Activated naive CD8-positive, alpha-beta T cell treated with anti-CD3 and anti-CD28 coated beads, Interleukin-2, amount 50 U/mL, for 24 hours (primary cell): ENCODE data around the gene MEIOC.
"Not testable (repeated sequence)": the region's sequence is repeated elsewhere in the genome, so short reads cannot be mapped to it uniquely, and the experiment has no call there.

Source experiments
- ATAC-seq: fragments of 150-1000 bp; cut with Tn5 transposase; one replicate; pipeline ENCODE4 v1.10.0; 2021
- DNase-seq: peaks from one replicate; pipeline ENCODE4 v3.0.0; 2021
- H3K27ac Mint-ChIP-seq: one replicate; pipeline ENCODE4 v1.8.0; 2021; ENCODE audit warnings: mild to moderate bottlenecking, mixed read lengths
- H3K27me3 Mint-ChIP-seq: one replicate; pipeline ENCODE4 v1.8.0; 2021; ENCODE audit warnings: mixed read lengths
- H3K36me3 Mint-ChIP-seq: one replicate; pipeline ENCODE4 v1.8.0; 2021; ENCODE audit warnings: low read depth, mixed read lengths
- H3K4me1 Mint-ChIP-seq: one replicate; pipeline ENCODE4 v1.8.0; 2021; ENCODE audit warnings: mixed read lengths
- H3K4me3 Mint-ChIP-seq: one replicate; pipeline ENCODE4 v1.8.0; 2021; ENCODE audit warnings: mild to moderate bottlenecking, moderate library complexity, mixed read lengths
- H3K9me3 Mint-ChIP-seq: one replicate; pipeline ENCODE4 v1.8.0; 2021; ENCODE audit warnings: mixed read lengths

The MEIOC gene

GRCh38 chr17:44666006-44666405 lies 9.7 kb downstream of the MEIOC start:
- ATAC-seq (no peak), DNase-seq (no peak)
- Mint-ChIP-seq H3K36me3 (no peaks in the 10 kb centered on the region), H3K27me3 (peaks cover 3% of the 10 kb centered on the region), H3K9me3 (no peaks in the 10 kb centered on the region), H3K4me1 (peaks cover 8% of the 10 kb centered on the region), H3K27ac (no peak overlapping the region), H3K4me3 (no peak overlapping the region)

- H3K9me3 Mint-ChIP-seq = no peaks in the 10 kb centered on the region
- H3K36me3 Mint-ChIP-seq = peaks cover 5% of the 10 kb centered on the region
- H3K4me1 Mint-ChIP-seq = peaks cover 4% of the 10 kb centered on the region
- DNase-seq (no peak), ATAC-seq (no peak)
- no peaks in the 10 kb centered on the region for H3K27me3 Mint-ChIP-seq
- H3K27ac Mint-ChIP-seq = no peak overlapping the region
- no peak overlapping the region for H3K4me3 Mint-ChIP-seq
Measured at GRCh38 chr17:44672479-44673093, 16.3 kb downstream of the MEIOC start.

GRCh38 chr17:44673893-44674292 lies 17.6 kb downstream of the MEIOC start:
- Mint-ChIP-seq H3K4me1 (no peaks in the 10 kb centered on the region), H3K4me3 (no peak overlapping the region), H3K27ac (no peak overlapping the region), H3K9me3 (no peaks in the 10 kb centered on the region), H3K27me3 (no peaks in the 10 kb centered on the region), H3K36me3 (peaks cover 15% of the 10 kb centered on the region)
- no peak for DNase-seq
- no peak for ATAC-seq

GRCh38 chr17:44677136-44677535 lies 20.9 kb downstream of the MEIOC start:
- no peak for ATAC-seq
- peaks cover 31% of the 10 kb centered on the region for H3K36me3 Mint-ChIP-seq
- no peak for DNase-seq
- H3K9me3 Mint-ChIP-seq = no peaks in the 10 kb centered on the region
- no peak overlapping the region for H3K4me3 Mint-ChIP-seq
- no peaks in the 10 kb centered on the region for H3K27me3 Mint-ChIP-seq
- H3K4me1 Mint-ChIP-seq = peaks cover 2% of the 10 kb centered on the region
- H3K27ac Mint-ChIP-seq = no peak overlapping the region

- H3K27me3 Mint-ChIP-seq, DNase-seq, H3K4me3 Mint-ChIP-seq, H3K9me3 Mint-ChIP-seq: not testable (repeated sequence)
- Mint-ChIP-seq H3K36me3 (peaks cover 38% of the 10 kb centered on the region), H3K27ac (peak overlapping the region; percentile 31), H3K4me1 (peaks cover 17% of the 10 kb centered on the region)
- peak; percentile 52 for ATAC-seq
Measured at GRCh38 chr17:44683303-44683702, 27.0 kb downstream of the MEIOC start.

GRCh38 chr17:44687756-44688155 lies 31.5 kb downstream of the MEIOC start:
- no peak overlapping the region for H3K4me3 Mint-ChIP-seq
- ATAC-seq (no peak), DNase-seq (no peak)
- H3K36me3 Mint-ChIP-seq = peaks cover 21% of the 10 kb centered on the region
- H3K27ac Mint-ChIP-seq = no peak overlapping the region
- no peaks in the 10 kb centered on the region for H3K9me3 Mint-ChIP-seq
- H3K4me1 Mint-ChIP-seq = peaks cover 36% of the 10 kb centered on the region
- no peaks in the 10 kb centered on the region for H3K27me3 Mint-ChIP-seq

GRCh38 chr17:44688200-44688599 lies 31.9 kb downstream of the MEIOC start:
- H3K4me1 Mint-ChIP-seq = peaks cover 33% of the 10 kb centered on the region
- no peak for ATAC-seq
- no peaks in the 10 kb centered on the region for H3K27me3 Mint-ChIP-seq
- H3K27ac Mint-ChIP-seq = no peak overlapping the region
- H3K36me3 Mint-ChIP-seq = peaks cover 19% of the 10 kb centered on the region
- DNase-seq = no peak
- peak overlapping the region; percentile 88 for H3K4me3 Mint-ChIP-seq
- no peaks in the 10 kb centered on the region for H3K9me3 Mint-ChIP-seq

DNA sequence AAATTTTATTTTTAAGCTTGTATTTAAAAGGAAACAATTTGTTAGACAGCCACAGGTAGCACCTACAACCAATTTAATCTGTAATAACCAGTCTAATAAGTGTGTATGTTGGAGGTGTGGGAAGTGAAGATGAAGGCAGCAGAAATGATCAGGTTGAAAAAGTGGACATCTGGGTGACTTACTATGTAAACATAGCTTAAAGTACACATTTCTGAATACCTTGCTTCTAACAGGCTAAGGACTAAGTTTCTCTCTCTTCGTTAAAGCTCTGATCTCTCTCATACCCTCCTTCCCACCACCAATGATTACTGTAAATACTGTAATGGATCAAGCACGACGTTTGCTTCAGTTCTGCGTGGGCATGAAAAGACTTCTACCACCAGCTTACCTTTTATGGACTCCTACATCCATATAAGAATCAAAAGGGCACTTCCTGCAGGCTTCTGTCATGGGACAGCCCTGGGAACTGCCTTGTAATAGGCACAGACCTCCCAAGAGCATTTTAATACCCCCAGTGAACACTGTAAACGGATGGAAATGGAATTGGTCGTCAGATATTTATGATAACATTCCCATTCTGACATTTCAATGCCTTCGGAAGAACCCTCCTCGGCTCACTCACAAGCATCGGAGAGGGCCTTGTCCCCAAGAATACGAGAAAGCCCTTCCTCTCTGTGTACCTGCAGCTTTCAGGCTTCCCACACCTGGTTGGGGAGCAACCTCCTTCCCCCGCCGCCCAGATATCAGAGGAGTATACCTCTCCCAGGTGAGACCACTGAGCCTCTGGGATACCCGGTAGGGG lies 32.6 kb downstream of the MEIOC start:
- ATAC-seq = no peak
- DNase-seq = no peak
- peak overlapping the region; percentile 88 for H3K4me3 Mint-ChIP-seq
- H3K27me3 Mint-ChIP-seq = no peaks in the 10 kb centered on the region
- H3K27ac Mint-ChIP-seq = peak overlapping the region; percentile 89
- H3K36me3 Mint-ChIP-seq = peaks cover 12% of the 10 kb centered on the region
- H3K9me3 Mint-ChIP-seq = no peaks in the 10 kb centered on the region
- peaks cover 27% of the 10 kb centered on the region for H3K4me1 Mint-ChIP-seq

DNA sequence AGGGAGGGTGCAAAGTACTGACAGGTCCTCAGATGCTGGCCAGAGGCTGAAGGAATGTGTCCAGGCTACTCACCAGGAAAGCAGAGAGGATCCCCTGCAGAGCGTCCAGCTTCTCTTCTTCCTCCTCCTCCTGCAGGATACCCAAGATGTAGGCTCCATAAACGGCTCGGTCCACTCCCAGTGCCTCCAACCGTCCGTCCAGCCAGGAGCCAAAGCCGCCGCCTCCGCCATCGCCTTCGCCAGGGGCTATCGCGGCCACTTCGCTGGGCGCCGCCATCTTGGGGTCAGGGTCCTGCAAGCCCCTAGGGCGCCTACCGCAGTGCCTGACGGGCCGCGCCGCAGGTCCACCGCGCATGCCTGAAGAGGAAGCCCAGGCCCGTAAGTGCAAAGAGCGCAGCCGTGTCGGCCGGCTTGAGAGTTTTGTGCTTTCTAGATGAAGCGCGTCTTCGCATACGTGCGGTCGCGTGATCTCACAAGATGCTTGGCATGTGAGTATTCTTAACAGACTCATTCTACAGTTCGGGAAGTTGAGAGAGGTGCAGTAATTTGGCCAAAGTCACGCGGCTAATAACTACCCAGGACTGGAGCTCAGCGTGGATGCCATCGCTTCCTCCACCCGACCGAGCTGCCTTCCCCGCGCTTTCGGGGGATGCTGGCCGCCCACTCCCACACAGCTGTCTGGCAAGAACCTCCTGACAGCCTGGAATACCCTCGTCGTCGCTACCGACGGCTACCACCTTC lies 33.4 kb downstream of the MEIOC start, which contains the start of gene CCDC43:
TSS of gene CCDC43 (minus strand) at position 300 of the 741 bp plus-strand sequence. CDS start at position 277, 23 bp downstream.
- DNase-seq (peak; percentile 94), ATAC-seq (peak; percentile 96)
- peak within 1 kb of the TSS; percentile 89 for H3K27ac Mint-ChIP-seq
- H3K4me1 Mint-ChIP-seq = peaks cover 25% of the 10 kb centered on the region
- no peaks in the 10 kb centered on the region for H3K27me3 Mint-ChIP-seq
- H3K9me3 Mint-ChIP-seq = no peaks in the 10 kb centered on the region
- H3K4me3 Mint-ChIP-seq = peak within 1 kb of the TSS; percentile 88
- H3K36me3 Mint-ChIP-seq = peaks cover 11% of the 10 kb centered on the region

DNA sequence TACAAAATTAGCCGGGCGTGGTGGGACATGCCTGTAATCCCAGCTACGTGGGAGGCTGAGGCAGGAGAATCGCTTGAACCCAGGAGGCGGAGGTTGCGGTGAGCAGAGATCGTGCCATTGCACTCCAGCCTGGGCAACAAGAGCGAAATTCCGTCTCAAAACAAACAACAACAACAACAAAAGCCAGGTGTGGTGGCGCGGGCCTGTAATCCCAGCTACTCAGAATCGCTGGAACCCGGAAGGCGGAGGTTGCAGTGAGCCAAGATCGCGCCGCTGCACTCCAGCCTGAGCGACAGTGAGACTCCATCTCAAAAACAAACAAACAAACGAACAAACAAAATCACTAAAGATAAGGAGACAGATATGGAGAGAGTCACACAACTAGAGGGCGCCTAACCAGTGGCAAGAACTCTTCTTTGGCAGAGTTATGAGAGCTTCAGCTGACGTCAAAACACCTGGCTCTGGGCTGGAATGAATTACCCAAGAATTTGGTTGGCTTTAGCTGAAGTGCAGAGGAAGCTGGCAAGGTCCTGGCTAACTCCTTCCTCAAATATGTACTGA lies 34.6 kb downstream of the MEIOC start:
- ATAC-seq, H3K9me3 Mint-ChIP-seq, DNase-seq, H3K27me3 Mint-ChIP-seq, H3K27ac Mint-ChIP-seq, H3K36me3 Mint-ChIP-seq: not testable (repeated sequence)
- peak overlapping the region; percentile 88 for H3K4me3 Mint-ChIP-seq
- H3K4me1 Mint-ChIP-seq = peaks cover 22% of the 10 kb centered on the region

DNA sequence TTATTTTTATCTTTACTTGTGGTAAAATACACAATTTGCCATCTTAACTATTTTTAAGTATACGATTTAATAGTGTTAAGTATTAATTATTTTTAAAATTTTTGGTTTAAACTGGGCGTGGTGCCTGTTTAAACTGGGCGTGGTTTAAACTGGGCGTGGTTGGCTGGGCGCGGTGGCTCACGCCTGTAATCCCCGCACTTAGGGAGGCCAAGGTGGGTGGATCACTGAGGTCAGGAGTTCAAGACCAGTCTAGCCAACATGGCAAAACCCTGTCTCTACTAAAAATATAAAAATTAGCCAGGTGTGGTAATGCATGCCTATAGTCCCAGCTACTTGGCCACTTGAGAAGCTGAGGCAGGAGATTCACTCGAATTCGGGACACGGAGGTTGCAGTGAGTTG lies 37.3 kb downstream of the MEIOC start:
- Mint-ChIP-seq H3K27me3 (no peaks in the 10 kb centered on the region), H3K27ac (no peak overlapping the region), H3K4me3 (no peak overlapping the region), H3K4me1 (peaks cover 17% of the 10 kb centered on the region), H3K36me3 (peaks cover 3% of the 10 kb centered on the region), H3K9me3 (no peaks in the 10 kb centered on the region)
- no peak for ATAC-seq
- DNase-seq = no peak

DNA sequence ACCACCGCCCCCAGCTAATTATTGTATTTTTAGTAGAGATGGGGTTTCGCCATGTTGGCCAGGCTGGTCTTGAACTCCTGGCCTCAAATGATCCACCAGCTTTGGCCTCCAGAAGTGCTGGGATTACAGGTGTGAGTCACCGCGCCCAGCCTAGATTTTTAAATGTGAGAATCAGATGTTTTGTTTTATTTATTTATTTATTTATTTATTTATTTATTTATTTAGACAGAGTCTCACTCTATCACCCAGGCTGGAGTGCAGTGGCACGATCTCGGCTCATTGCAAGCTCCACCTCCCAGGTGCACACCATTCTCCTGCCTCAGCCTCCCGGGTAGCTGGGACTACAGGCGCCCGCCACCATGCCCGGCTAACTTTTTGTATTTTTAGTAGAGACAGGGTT lies 44.0 kb downstream of the MEIOC start:
- not testable (repeated sequence) for H3K27me3 Mint-ChIP-seq, ATAC-seq, H3K4me3 Mint-ChIP-seq, H3K27ac Mint-ChIP-seq, H3K4me1 Mint-ChIP-seq, H3K36me3 Mint-ChIP-seq, H3K9me3 Mint-ChIP-seq, DNase-seq

GRCh38 chr17:44707755-44708400 lies 51.6 kb downstream of the MEIOC start:
- H3K27ac Mint-ChIP-seq = no peak overlapping the region

More at GRCh38 chr17:44707755-44708400, 51.6 kb downstream of the MEIOC start:
- peaks cover 2% of the 10 kb centered on the region for H3K36me3 Mint-ChIP-seq
- ATAC-seq = no peak
- no peaks in the 10 kb centered on the region for H3K9me3 Mint-ChIP-seq
- H3K4me3 Mint-ChIP-seq = no peak overlapping the region
- H3K27me3 Mint-ChIP-seq = no peaks in the 10 kb centered on the region
- no peak for DNase-seq
- peaks cover 3% of the 10 kb centered on the region for H3K4me1 Mint-ChIP-seq
